ENCODE measurements around the gene DOK1. TPM values are rescaled to one million over a fixed set of nuclear protein-coding genes. Genes with fewer than 3 reads are reported as not detected.

The DOK1 gene
- polyA plus RNA-seq, 1 donor (not counting 4 experiments of a cell fraction or from before 2014, with no cell fraction given): 0.97 TPM

GRCh38 chr2:74585406-74586185 is 31.1 kb downstream of the DOK1 start:
- peaks cover 4% of the 10 kb centered on the region for H3K27me3 ChIP-seq (ENCODE audit: control insufficient read depth, extremely low read depth, insufficient read depth, low read length)
- DNase-seq (ENCODE audit: low read depth, low spot score) (no peak), FAIRE-seq (no peak)
- H3K4me1 ChIP-seq (ENCODE audit: control insufficient read depth, extremely low read depth, insufficient read depth, low read length): peaks cover 4% of the 10 kb centered on the region
- no peaks in the 10 kb centered on the region for H3K79me2 ChIP-seq (ENCODE audit: control insufficient read depth, insufficient read depth, low read length)
- no peak for TF ChIP-seq EZH2 (IDR thresholded peaks at IDR 0.05; ENCODE audit: low read length)
- TF ChIP-seq, protein P1, sequence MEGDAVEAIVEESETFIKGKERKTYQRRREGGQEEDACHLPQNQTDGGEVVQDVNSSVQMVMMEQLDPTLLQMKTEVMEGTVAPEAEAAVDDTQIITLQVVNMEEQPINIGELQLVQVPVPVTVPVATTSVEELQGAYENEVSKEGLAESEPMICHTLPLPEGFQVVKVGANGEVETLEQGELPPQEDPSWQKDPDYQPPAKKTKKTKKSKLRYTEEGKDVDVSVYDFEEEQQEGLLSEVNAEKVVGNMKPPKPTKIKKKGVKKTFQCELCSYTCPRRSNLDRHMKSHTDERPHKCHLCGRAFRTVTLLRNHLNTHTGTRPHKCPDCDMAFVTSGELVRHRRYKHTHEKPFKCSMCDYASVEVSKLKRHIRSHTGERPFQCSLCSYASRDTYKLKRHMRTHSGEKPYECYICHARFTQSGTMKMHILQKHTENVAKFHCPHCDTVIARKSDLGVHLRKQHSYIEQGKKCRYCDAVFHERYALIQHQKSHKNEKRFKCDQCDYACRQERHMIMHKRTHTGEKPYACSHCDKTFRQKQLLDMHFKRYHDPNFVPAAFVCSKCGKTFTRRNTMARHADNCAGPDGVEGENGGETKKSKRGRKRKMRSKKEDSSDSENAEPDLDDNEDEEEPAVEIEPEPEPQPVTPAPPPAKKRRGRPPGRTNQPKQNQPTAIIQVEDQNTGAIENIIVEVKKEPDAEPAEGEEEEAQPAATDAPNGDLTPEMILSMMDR (optimal IDR thresholded peaks at IDR 0.05 in 1 of 3, IDR thresholded peaks at IDR 0.05 in 1 of 3, conservative IDR thresholded peaks at IDR 0.05 in 1 of 3; ENCODE audit: extremely low read depth in 1 of 3, insufficient read depth in 2 of 3, low read length in 3 of 3): no peak
- no peaks in the 10 kb centered on the region for H3K9me1 ChIP-seq (ENCODE audit: control insufficient read depth, extremely low read depth, insufficient read depth, low read length)
- H3K9me3 ChIP-seq (ENCODE audit: control insufficient read depth, low read depth, low read length): no peaks in the 10 kb centered on the region
- H3K27ac ChIP-seq (ENCODE audit: control insufficient read depth, insufficient read depth, low read length): no peak overlapping the region
- dilution Hi-C loops (cut with MboI; ENCODE audit: extremely low pct_ligation_motif_present, low sequenced_read_pairs): no loop called here
- no peaks in the 10 kb centered on the region for H4K20me1 ChIP-seq (ENCODE audit: control insufficient read depth, extremely low read depth, insufficient read depth, low read length)
- H3K4me3 ChIP-seq (ENCODE audit: control insufficient read depth in 2 of 3, extremely low read depth in 1 of 3, insufficient read depth in 2 of 3, low read depth in 1 of 3, low read length in 3 of 3): no peak overlapping the region
- H3K36me3 ChIP-seq (ENCODE audit: control insufficient read depth in 2 of 2, extremely low read depth in 1 of 2, insufficient read depth in 2 of 2, low read length in 2 of 2): no peaks in the 10 kb centered on the region
- H3K9ac ChIP-seq (ENCODE audit: control insufficient read depth, extremely low read depth, insufficient read depth, low read length): no peak overlapping the region
- H3K4me2 ChIP-seq (ENCODE audit: control insufficient read depth, extremely low read depth, insufficient read depth, low read depth, low read length): no peak overlapping the region
- no peak overlapping the region for H2AFZ ChIP-seq (ENCODE audit: control insufficient read depth, low read length)

DNA sequence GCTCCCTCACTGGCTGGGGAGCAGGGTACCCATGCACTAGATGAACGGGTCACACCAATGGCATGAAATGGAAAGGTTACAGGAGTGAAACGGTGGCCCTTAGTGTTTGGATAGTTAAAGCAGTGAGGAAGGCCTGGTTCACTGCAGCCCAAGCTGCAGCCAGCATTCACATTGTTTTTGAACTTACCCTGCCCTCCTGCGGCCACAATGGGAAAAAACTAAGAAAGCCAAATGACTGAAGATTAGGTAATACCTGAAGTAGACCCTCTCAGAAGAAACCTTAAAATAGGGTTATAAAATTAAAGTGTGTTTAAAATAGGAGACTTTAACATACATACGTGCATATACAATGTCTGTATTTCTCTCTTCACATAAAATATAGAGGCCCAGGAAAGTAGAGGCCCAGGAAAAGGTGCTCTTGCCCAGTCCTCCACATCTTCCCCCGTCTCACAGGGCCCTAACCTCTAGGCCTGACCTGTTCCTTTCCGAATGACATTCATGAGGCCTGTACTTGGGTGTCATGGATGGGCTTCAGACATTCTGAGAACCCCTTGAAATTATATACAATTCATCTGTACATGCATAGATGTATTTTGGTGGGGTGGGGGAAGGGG is 33.3 kb downstream of the DOK1 start:
- DNase-seq (ENCODE audit: low read depth, low spot score) (no peak), FAIRE-seq (peak; percentile 67)
- TF ChIP-seq, protein P1 (optimal IDR thresholded peaks at IDR 0.05 in 1 of 3, IDR thresholded peaks at IDR 0.05 in 1 of 3, conservative IDR thresholded peaks at IDR 0.05 in 1 of 3; ENCODE audit: extremely low read depth in 1 of 3, insufficient read depth in 2 of 3, low read length in 3 of 3): peak; percentile 61 to 79 (median 68)
- TF ChIP-seq EZH2 (IDR thresholded peaks at IDR 0.05; ENCODE audit: low read length): no peak
- Histone ChIP-seq H4K20me1 (ENCODE audit: control insufficient read depth, extremely low read depth, insufficient read depth, low read length) (no peaks in the 10 kb centered on the region), H3K4me2 (ENCODE audit: control insufficient read depth, extremely low read depth, insufficient read depth, low read depth, low read length) (no peak overlapping the region), H3K79me2 (ENCODE audit: control insufficient read depth, insufficient read depth, low read length) (no peaks in the 10 kb centered on the region), H3K9ac (ENCODE audit: control insufficient read depth, extremely low read depth, insufficient read depth, low read length) (no peak overlapping the region), H3K9me1 (ENCODE audit: control insufficient read depth, extremely low read depth, insufficient read depth, low read length) (no peaks in the 10 kb centered on the region), H3K9me3 (ENCODE audit: control insufficient read depth, low read depth, low read length) (no peaks in the 10 kb centered on the region), H3K27me3 (ENCODE audit: control insufficient read depth, extremely low read depth, insufficient read depth, low read length) (peaks cover 7% of the 10 kb centered on the region), H3K4me3 (ENCODE audit: control insufficient read depth in 2 of 3, extremely low read depth in 1 of 3, insufficient read depth in 2 of 3, low read depth in 1 of 3, low read length in 3 of 3) (no peak overlapping the region), H3K4me1 (ENCODE audit: control insufficient read depth, extremely low read depth, insufficient read depth, low read length) (peaks cover 4% of the 10 kb centered on the region), H2AFZ (ENCODE audit: control insufficient read depth, low read length) (no peak overlapping the region), H3K27ac (ENCODE audit: control insufficient read depth, insufficient read depth, low read length) (no peak overlapping the region), H3K36me3 (ENCODE audit: control insufficient read depth in 2 of 2, extremely low read depth in 1 of 2, insufficient read depth in 2 of 2, low read length in 2 of 2) (no peaks in the 10 kb centered on the region)
- dilution Hi-C loops (cut with MboI; ENCODE audit: extremely low pct_ligation_motif_present, low sequenced_read_pairs): no loop called here
